WERI-Rb-1 (cell line): Measurements from ENCODE around the gene HAAO.

Experiments
- DNase-seq: peaks from one replicate; pipeline ENCODE4 v3.0.0-alpha.2; 2020
- H3K27ac ChIP-seq: fragments of 250-450 bp; sonication (Bioruptor Pico); 2 replicates; pipeline ENCODE4 v1.5.1; 2020; ENCODE audit warnings: mild to moderate bottlenecking, moderate library complexity
- H3K27me3 ChIP-seq: fragments of 250-450 bp; sonication (Bioruptor Pico); 2 replicates; pipeline ENCODE4 v1.5.1; 2021; ENCODE audit warnings: mild to moderate bottlenecking, low read depth, moderate library complexity; ENCODE audit not compliant: insufficient read depth, severe bottlenecking
- H3K36me3 ChIP-seq: fragments of 250-450 bp; sonication (Bioruptor Pico); 2 replicates; pipeline ENCODE4 v1.5.1; 2020; ENCODE audit warnings: mild to moderate bottlenecking, moderate library complexity
- H3K4me3 ChIP-seq: 2 replicates; pipeline ENCODE4 v1.5.1; 2011; ENCODE audit warnings: low read depth, mild to moderate bottlenecking, control low read depth, low read length
- H3K9me3 ChIP-seq: fragments of 250-450 bp; sonication (Bioruptor Pico); 2 replicates; pipeline ENCODE4 v1.5.1; 2021; ENCODE audit warnings: mild to moderate bottlenecking, moderate library complexity; ENCODE audit not compliant: severe bottlenecking
- TF ChIP-seq, protein P1 (sequence below): IDR thresholded peaks from 2 replicates; pipeline ENCODE4 v1.5.1; 2011; ENCODE audit warnings: low read depth, mild to moderate bottlenecking, control low read depth, inconsistent platforms, low read length

Gene HAAO

DNA sequence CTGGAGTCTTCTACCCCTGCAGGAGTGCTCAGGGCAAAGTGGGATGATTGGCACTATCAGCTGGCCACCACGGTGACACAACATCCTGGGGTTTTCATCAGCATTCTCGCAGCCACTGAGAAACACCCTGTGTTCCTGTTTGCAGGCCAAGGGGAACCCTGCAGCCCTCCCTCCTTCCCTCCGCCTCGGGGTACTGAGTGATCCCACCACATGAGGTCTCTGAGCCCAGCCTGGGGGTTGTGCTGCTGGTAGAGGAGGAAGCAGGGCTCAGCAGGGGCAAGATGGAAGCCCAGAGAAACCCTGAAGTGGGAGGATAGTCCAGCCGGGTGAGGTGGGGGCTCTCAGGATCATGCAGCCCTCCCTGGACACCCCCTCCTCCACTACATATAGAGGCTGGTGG lies 28.3 kb downstream of the HAAO start, which contains the start of gene OXER1:
Gene OXER1 (minus strand): TSS at position 40 of the 400 bp plus-strand sequence. CDS start 73 bp downstream, outside the sequence.
- TF ChIP-seq, protein P1, sequence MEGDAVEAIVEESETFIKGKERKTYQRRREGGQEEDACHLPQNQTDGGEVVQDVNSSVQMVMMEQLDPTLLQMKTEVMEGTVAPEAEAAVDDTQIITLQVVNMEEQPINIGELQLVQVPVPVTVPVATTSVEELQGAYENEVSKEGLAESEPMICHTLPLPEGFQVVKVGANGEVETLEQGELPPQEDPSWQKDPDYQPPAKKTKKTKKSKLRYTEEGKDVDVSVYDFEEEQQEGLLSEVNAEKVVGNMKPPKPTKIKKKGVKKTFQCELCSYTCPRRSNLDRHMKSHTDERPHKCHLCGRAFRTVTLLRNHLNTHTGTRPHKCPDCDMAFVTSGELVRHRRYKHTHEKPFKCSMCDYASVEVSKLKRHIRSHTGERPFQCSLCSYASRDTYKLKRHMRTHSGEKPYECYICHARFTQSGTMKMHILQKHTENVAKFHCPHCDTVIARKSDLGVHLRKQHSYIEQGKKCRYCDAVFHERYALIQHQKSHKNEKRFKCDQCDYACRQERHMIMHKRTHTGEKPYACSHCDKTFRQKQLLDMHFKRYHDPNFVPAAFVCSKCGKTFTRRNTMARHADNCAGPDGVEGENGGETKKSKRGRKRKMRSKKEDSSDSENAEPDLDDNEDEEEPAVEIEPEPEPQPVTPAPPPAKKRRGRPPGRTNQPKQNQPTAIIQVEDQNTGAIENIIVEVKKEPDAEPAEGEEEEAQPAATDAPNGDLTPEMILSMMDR, result no peak
- no peak within 1 kb of the TSS for H3K4me3 ChIP-seq
- no peaks in the 10 kb centered on the region for H3K27me3 ChIP-seq
- no peak within 1 kb of the TSS for H3K27ac ChIP-seq
- DNase-seq, result no peak
- H3K36me3 ChIP-seq, result no peaks in the 10 kb centered on the region
- H3K9me3 ChIP-seq, result no peaks in the 10 kb centered on the region

GRCh38 chr2:42762823-42763804 lies 29.3 kb downstream of the HAAO start:
- H3K27ac ChIP-seq, result no peak overlapping the region
- no peaks in the 10 kb centered on the region for H3K9me3 ChIP-seq
- no peak overlapping the region for H3K4me3 ChIP-seq
- DNase-seq, result no peak
- H3K27me3 ChIP-seq, result no peaks in the 10 kb centered on the region
- TF ChIP-seq, protein P1, result no peak
- no peaks in the 10 kb centered on the region for H3K36me3 ChIP-seq

DNA sequence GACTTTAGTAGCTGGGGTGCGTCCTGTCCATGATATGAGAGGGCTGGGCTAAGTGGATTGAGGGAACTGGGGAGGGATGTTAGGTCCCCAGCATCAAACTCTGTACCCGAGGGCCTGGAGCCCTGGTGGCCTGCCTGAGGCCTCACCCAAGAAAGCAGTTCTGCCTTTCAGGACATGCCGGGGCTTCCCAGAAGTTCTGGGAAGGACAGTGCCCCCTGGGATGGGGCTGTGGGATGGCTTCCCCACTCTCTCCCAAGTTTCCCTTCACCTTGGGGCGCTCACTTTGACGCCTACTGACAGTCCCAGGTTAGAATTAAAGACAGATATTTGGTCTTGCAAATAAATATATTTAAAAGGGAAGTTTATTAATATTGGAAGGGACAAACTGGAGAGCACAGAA lies 30.2 kb downstream of the HAAO start:
- Histone ChIP-seq H3K9me3 (no peaks in the 10 kb centered on the region), H3K36me3 (no peaks in the 10 kb centered on the region), H3K27ac (no peak overlapping the region), H3K4me3 (no peak overlapping the region), H3K27me3 (no peaks in the 10 kb centered on the region)
- TF ChIP-seq, protein P1, result no peak
- DNase-seq, result no peak

DNA sequence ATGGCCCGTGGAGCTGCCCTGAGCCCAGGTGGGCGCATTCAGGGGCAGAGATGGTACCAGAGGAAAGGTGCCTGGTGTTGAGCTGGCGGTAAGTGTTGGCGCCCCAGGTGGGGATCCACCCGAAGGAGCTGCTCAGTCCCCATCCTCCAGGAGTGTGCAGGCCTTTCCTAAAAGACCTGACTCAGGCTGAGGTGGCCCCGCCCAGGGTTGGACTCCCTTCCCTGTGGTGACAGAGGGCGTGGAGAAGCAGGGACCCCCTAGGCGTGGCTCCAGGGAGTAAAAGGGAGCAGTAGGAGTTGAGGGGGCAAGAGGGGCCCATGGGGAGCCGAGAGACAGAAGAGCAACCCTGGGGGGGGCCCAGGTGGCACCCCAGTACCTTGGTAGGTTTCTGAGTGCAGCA lies 30.8 kb downstream of the HAAO start:
- H3K9me3 ChIP-seq, result no peaks in the 10 kb centered on the region

GRCh38 chr2:42758751-42759150 lies 33.6 kb downstream of the HAAO start:
- no peak overlapping the region for H3K4me3 ChIP-seq
- no peak overlapping the region for H3K27ac ChIP-seq
- TF ChIP-seq, protein P1, result no peak
- no peaks in the 10 kb centered on the region for H3K27me3 ChIP-seq
- DNase-seq, result no peak
- H3K9me3 ChIP-seq, result no peaks in the 10 kb centered on the region
- no peaks in the 10 kb centered on the region for H3K36me3 ChIP-seq

More for the DNA sequence above, 30.8 kb downstream of the HAAO start:
- no peak for DNase-seq
- Histone ChIP-seq H3K27ac (no peak overlapping the region), H3K36me3 (no peaks in the 10 kb centered on the region), H3K27me3 (no peaks in the 10 kb centered on the region), H3K4me3 (no peak overlapping the region)
- TF ChIP-seq, protein P1, result no peak
